ENCODE results near the gene AOPEP.

Gene AOPEP

DNA sequence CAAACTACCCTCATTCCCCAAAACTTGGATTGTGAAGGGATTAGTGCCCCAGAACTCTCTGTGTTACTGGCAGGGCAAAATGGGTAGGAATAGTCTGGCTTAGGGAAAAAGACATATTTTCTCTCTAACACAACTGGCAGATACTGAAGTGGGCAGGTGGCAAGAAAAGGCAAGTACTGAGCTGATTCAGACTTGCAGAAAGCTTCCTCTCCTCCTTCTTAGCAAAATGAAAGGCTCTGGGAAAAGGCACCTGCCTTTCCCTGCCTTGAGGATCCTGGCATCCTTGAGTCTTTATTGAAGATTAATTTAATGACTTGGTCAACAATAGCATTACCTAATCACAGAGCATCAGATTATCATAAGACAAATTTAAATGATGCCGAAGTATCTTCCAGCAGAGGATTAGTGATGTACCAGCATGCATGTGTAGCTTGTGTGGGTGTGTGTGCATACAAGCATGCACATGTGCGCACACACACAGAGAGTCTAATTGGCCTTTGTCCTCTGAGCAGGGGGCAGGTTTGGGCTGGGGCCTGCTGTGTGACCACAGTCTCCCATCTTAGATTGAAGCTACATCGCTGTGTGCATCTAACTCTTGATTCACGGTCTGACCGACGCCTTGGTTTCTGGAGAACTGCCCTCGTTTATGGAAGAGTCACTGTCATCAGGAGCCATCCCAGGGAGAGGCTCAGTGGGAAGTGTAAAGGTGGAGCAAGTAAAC is 294.8 kb downstream of the AOPEP start:
- H3K27me3 ChIP-seq (replicated peaks in 2 of 5; ENCODE audit: control insufficient read depth in 4 of 5, insufficient read depth in 5 of 5, low read length in 4 of 5), result no peaks in the 10 kb centered on the region
- ChIA-PET CTCF (interaction anchor here (5.0 kb wide), 1 partner anchor 10 kb away, joined by 20 read pairs; no protein-coding TSS in a partner anchor), POLR2A (no interaction called here)
- peaks cover 0 to 15% (median 4%) of the 10 kb centered on the region in 4 experiments for H3K36me3 ChIP-seq (ENCODE audit: control insufficient read depth in 4 of 4, insufficient read depth in 4 of 4, low read length in 3 of 4)
- no peaks in the 10 kb centered on the region for H3K9me3 ChIP-seq (ENCODE audit: control extremely low read depth in 1 of 5, control insufficient read depth in 4 of 5, insufficient read depth in 2 of 5, low read depth in 1 of 5, low read length in 4 of 5)
- 92% methylated on average over 7 of the region's 7 CpGs for WGBS (ENCODE audit: insufficient coverage)
- no peak for DNase-seq
- H3K4me3 ChIP-seq (ENCODE audit: control insufficient read depth in 1 of 7, extremely low read depth in 1 of 7, insufficient read depth in 4 of 7, low read depth in 2 of 7, low read length in 6 of 7), result no peak overlapping the region
- H3K4me1 ChIP-seq (ENCODE audit: control extremely low read depth in 1 of 4, control insufficient read depth in 4 of 4, insufficient read depth in 4 of 4, low read length in 3 of 4), result peaks cover 0 to 38% (median 10%) of the 10 kb centered on the region in 4 experiments
- H3K27ac ChIP-seq (ENCODE audit: insufficient read depth in 1 of 2, low read depth in 1 of 2, low read length in 2 of 2, poor library complexity in 1 of 2, severe bottlenecking in 2 of 2), result no peak overlapping the region

GRCh38 chr9:95022657-95023056 is 296.2 kb downstream of the AOPEP start:
- Histone ChIP-seq H3K9me3 (ENCODE audit: control extremely low read depth in 1 of 5, control insufficient read depth in 4 of 5, insufficient read depth in 2 of 5, low read depth in 1 of 5, low read length in 4 of 5) (no peaks in the 10 kb centered on the region), H3K4me1 (ENCODE audit: control extremely low read depth in 1 of 4, control insufficient read depth in 4 of 4, insufficient read depth in 4 of 4, low read length in 3 of 4) (peaks cover 0 to 34% (median 10%) of the 10 kb centered on the region in 4 experiments), H3K4me3 (ENCODE audit: control insufficient read depth in 1 of 7, extremely low read depth in 1 of 7, insufficient read depth in 4 of 7, low read depth in 2 of 7, low read length in 6 of 7) (no peak overlapping the region), H3K27ac (ENCODE audit: insufficient read depth in 1 of 2, low read depth in 1 of 2, low read length in 2 of 2, poor library complexity in 1 of 2, severe bottlenecking in 2 of 2) (no peak overlapping the region), H3K36me3 (ENCODE audit: control insufficient read depth in 4 of 4, insufficient read depth in 4 of 4, low read length in 3 of 4) (peaks cover 0 to 14% (median 4%) of the 10 kb centered on the region in 4 experiments), H3K27me3 (replicated peaks in 2 of 5; ENCODE audit: control insufficient read depth in 4 of 5, insufficient read depth in 5 of 5, low read length in 4 of 5) (no peaks in the 10 kb centered on the region)
- ChIA-PET CTCF (interaction anchor here (0.7 to 5.0 kb wide), 3 partner anchors 9 to 105 kb away, joined by 3 to 20 read pairs (median 3); no protein-coding TSS in a partner anchor), POLR2A (no interaction called here)
- 90% methylated on average over 5 of the region's 5 CpGs for WGBS (ENCODE audit: insufficient coverage)
- DNase-seq, result no peak

DNA sequence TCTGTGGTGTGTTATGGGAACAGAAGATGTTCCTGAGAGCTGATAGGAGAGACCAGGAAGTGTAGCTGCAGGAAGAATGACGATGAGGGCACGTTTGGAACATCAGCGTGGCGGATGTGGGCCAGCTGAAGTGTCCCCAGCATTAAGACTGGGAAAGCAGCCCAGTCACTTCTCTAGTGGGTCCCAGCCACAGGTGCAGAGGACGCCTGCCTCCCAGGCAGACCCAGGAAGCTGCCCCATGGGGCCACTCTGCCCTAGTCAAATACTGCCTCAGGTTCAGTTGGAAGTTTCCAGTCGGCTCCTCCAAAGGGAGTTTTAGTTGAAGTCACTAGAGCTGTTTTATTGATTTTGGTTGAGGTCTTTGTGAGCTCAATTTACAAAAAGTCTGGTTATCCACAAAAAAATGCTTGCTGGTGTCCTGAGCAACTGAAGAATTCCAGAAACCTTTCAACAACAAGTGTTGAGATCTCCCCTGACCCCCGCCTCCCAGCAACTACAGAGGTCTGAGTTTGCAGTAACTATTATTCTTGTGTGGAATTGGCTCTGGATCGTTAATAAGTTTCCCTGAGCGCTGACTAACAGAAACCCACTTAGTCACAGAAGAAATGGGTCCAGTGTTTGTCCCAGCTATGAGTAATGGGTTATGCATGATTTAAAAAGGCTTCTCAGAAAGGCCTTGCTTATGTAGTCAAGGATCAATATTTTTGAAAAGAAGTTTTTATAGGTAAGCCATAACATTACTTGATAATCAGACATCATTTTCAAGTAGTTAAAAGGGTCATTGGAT is 296.9 kb downstream of the AOPEP start:
- Histone ChIP-seq H3K9me3 (ENCODE audit: control extremely low read depth in 1 of 5, control insufficient read depth in 4 of 5, insufficient read depth in 2 of 5, low read depth in 1 of 5, low read length in 4 of 5) (no peaks in the 10 kb centered on the region), H3K27me3 (replicated peaks in 2 of 5; ENCODE audit: control insufficient read depth in 4 of 5, insufficient read depth in 5 of 5, low read length in 4 of 5) (no peaks in the 10 kb centered on the region), H3K4me3 (ENCODE audit: control insufficient read depth in 1 of 7, extremely low read depth in 1 of 7, insufficient read depth in 4 of 7, low read depth in 2 of 7, low read length in 6 of 7) (no peak overlapping the region), H3K27ac (ENCODE audit: insufficient read depth in 1 of 2, low read depth in 1 of 2, low read length in 2 of 2, poor library complexity in 1 of 2, severe bottlenecking in 2 of 2) (no peak overlapping the region), H3K36me3 (ENCODE audit: control insufficient read depth in 4 of 4, insufficient read depth in 4 of 4, low read length in 3 of 4) (peaks cover 0 to 16% (median 4%) of the 10 kb centered on the region in 4 experiments), H3K4me1 (ENCODE audit: control extremely low read depth in 1 of 4, control insufficient read depth in 4 of 4, insufficient read depth in 4 of 4, low read length in 3 of 4) (peaks cover 0 to 27% (median 8%) of the 10 kb centered on the region in 4 experiments)
- WGBS (ENCODE audit: insufficient coverage), result 92% methylated on average over 7 of the region's 9 CpGs
- POLR2A ChIA-PET, result no interaction called here
- DNase-seq, result no peak
- CTCF ChIA-PET, result interaction anchor here (0.9 to 5.0 kb wide), 2 partner anchors 8 to 104 kb away, joined by 3 to 20 read pairs; no protein-coding TSS in a partner anchor

DNA sequence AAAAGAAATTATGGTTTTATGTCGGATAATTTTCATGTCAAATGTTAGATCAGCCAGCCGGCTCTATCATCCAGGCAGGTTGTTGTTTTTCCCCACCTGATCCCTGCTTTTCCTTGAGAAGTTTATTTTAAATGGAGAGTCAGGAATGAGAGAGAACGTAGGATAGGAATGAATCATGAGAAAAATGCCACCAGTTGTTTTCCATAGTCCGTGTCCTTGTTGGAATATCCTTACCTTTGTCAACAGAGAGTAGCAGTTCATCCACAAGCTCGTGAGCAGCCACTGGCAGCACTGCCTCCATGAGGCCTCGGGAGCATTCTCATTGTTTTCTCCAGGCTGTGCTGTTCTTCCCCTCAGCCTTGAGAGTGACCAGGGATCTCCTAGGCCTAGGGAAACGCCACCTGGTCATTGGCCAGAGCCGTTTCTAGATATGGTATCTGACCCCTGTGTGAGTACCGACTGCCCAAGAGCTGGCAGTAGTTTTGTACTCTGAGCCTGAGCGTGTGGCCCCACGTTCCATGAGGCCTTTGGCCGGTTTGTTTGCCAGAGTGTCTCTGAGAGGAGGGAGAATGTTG is 297.7 kb downstream of the AOPEP start:
- H3K9me3 ChIP-seq (ENCODE audit: control extremely low read depth in 1 of 5, control insufficient read depth in 4 of 5, insufficient read depth in 2 of 5, low read depth in 1 of 5, low read length in 4 of 5), result no peaks in the 10 kb centered on the region
- POLR2A ChIA-PET, result no interaction called here
- H3K4me3 ChIP-seq (ENCODE audit: control insufficient read depth in 1 of 7, extremely low read depth in 1 of 7, insufficient read depth in 4 of 7, low read depth in 2 of 7, low read length in 6 of 7), result no peak overlapping the region
- CTCF ChIA-PET, result no interaction called here
- WGBS (ENCODE audit: insufficient coverage), result 97% methylated on average over 11 of the region's 12 CpGs
- H3K36me3 ChIP-seq (ENCODE audit: control insufficient read depth in 4 of 4, insufficient read depth in 4 of 4, low read length in 3 of 4), result peaks cover 0 to 16% (median 4%) of the 10 kb centered on the region in 4 experiments
- peaks cover 0 to 19% (median 2%) of the 10 kb centered on the region in 4 experiments for H3K4me1 ChIP-seq (ENCODE audit: control extremely low read depth in 1 of 4, control insufficient read depth in 4 of 4, insufficient read depth in 4 of 4, low read length in 3 of 4)
- DNase-seq, result no peak
- no peaks in the 10 kb centered on the region for H3K27me3 ChIP-seq (replicated peaks in 2 of 5; ENCODE audit: control insufficient read depth in 4 of 5, insufficient read depth in 5 of 5, low read length in 4 of 5)
- H3K27ac ChIP-seq (ENCODE audit: insufficient read depth in 1 of 2, low read depth in 1 of 2, low read length in 2 of 2, poor library complexity in 1 of 2, severe bottlenecking in 2 of 2), result no peak overlapping the region

- 82% methylated on average over 9 of the region's 13 CpGs for WGBS (ENCODE audit: insufficient coverage)
- POLR2A ChIA-PET, result no interaction called here
- no peak overlapping the region for H3K27ac ChIP-seq (ENCODE audit: insufficient read depth in 1 of 2, low read depth in 1 of 2, low read length in 2 of 2, poor library complexity in 1 of 2, severe bottlenecking in 2 of 2)
- peak in 1 of 3 donors; percentile 45 for DNase-seq
- peaks cover 0 to 12% (median 2%) of the 10 kb centered on the region in 4 experiments for H3K36me3 ChIP-seq (ENCODE audit: control insufficient read depth in 4 of 4, insufficient read depth in 4 of 4, low read length in 3 of 4)
- no peak overlapping the region for H3K4me3 ChIP-seq (ENCODE audit: control insufficient read depth in 1 of 7, extremely low read depth in 1 of 7, insufficient read depth in 4 of 7, low read depth in 2 of 7, low read length in 6 of 7)
- no peaks in the 10 kb centered on the region for H3K9me3 ChIP-seq (ENCODE audit: control extremely low read depth in 1 of 5, control insufficient read depth in 4 of 5, insufficient read depth in 2 of 5, low read depth in 1 of 5, low read length in 4 of 5)
- CTCF ChIA-PET, result interaction anchor here (0.6 to 1.3 kb wide), 2 partner anchors 12 to 193 kb away, joined by 3 to 4 read pairs; no protein-coding TSS in a partner anchor
- peaks cover 0 to 13% (median 0%) of the 10 kb centered on the region in 4 experiments for H3K4me1 ChIP-seq (ENCODE audit: control extremely low read depth in 1 of 4, control insufficient read depth in 4 of 4, insufficient read depth in 4 of 4, low read length in 3 of 4)
- H3K27me3 ChIP-seq (replicated peaks in 2 of 5; ENCODE audit: control insufficient read depth in 4 of 5, insufficient read depth in 5 of 5, low read length in 4 of 5), result no peaks in the 10 kb centered on the region
These were observed 299.0 kb downstream of the AOPEP start for GRCh38 chr9:95025213-95026147.

DNA sequence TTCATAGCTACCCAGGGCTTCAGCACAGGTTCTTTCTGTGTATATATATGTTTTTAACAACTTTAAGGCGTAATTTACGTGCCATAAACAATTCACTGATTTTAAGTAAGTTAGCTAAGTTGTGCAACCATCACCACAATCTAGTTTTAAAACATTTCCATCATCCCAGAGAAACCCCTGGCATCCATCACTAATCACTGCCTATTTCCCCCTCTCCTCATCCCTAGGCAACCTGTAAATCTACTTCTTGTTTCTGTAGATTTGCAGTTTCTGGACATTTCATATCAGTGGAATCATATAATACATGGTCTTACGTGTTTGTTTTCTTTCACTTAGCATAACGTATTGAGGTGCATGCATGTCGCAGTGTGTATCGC is 299.6 kb downstream of the AOPEP start:
- ChIA-PET POLR2A (no interaction called here), CTCF (interaction anchor here (0.6 to 1.3 kb wide), 2 partner anchors 11 to 194 kb away, joined by 3 to 4 read pairs; no protein-coding TSS in a partner anchor)
- WGBS (ENCODE audit: insufficient coverage), result 94% methylated on average over 3 of the region's 6 CpGs
- H3K4me3 ChIP-seq (ENCODE audit: control insufficient read depth in 1 of 7, extremely low read depth in 1 of 7, insufficient read depth in 4 of 7, low read depth in 2 of 7, low read length in 6 of 7), result no peak overlapping the region
- peaks cover 0 to 20% (median 0%) of the 10 kb centered on the region in 4 experiments for H3K4me1 ChIP-seq (ENCODE audit: control extremely low read depth in 1 of 4, control insufficient read depth in 4 of 4, insufficient read depth in 4 of 4, low read length in 3 of 4)
- H3K27ac ChIP-seq (ENCODE audit: insufficient read depth in 1 of 2, low read depth in 1 of 2, low read length in 2 of 2, poor library complexity in 1 of 2, severe bottlenecking in 2 of 2), result no peak overlapping the region
- no peaks in the 10 kb centered on the region for H3K27me3 ChIP-seq (replicated peaks in 2 of 5; ENCODE audit: control insufficient read depth in 4 of 5, insufficient read depth in 5 of 5, low read length in 4 of 5)
- no peaks in the 10 kb centered on the region for H3K9me3 ChIP-seq (ENCODE audit: control extremely low read depth in 1 of 5, control insufficient read depth in 4 of 5, insufficient read depth in 2 of 5, low read depth in 1 of 5, low read length in 4 of 5)
- H3K36me3 ChIP-seq (ENCODE audit: control insufficient read depth in 4 of 4, insufficient read depth in 4 of 4, low read length in 3 of 4), result peaks cover 0 to 12% (median 2%) of the 10 kb centered on the region in 4 experiments
- DNase-seq, result no peak
